ENCODE results near the gene PTGES3. TPM values are rescaled to one million over a fixed set of nuclear protein-coding genes. Genes with fewer than 3 reads are reported as not detected.
"Not testable (repeated sequence)": the region's sequence is repeated elsewhere in the genome, so short reads cannot be mapped to it uniquely, and the experiment has no call there.

PTGES3 gene
- total and polyA plus RNA-seq, 7 experiments from 2014 or later, result 111 to 289 (median 154) TPM

DNA sequence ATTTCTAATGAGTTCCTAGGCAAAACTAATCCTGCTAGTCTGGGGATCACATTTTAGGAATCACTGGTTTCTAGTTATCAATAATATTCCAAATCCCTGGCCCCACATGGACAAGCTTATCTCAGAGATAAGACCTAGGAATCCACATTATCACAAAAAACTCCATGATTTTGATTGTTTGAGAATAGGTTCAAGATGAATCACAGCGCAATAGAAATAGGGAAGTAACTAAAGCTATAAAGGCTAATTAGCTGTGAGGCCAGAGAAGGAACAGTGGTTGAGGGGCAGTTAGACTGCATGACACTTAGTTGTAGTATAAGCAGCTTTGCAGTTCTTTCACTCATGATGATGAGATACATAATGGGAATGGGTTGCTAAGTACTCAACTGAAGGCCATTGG lies 29.2 kb downstream of the PTGES3 start:
- CTCF ChIA-PET, result interaction anchor here (1.7 kb wide), 1 partner anchor 11 kb away, joined by 3 read pairs; no protein-coding TSS in a partner anchor
- H3K4me3 ChIP-seq (ENCODE audit: low read length), result no peak overlapping the region
- H3K4me1 Mint-ChIP-seq, result peaks cover 0 to 11% (median 0%) of the 10 kb centered on the region in 7 donors
- ATAC-seq, result no peak
- H3K36me3 Mint-ChIP-seq, result peaks cover 0 to 13% (median 7%) of the 10 kb centered on the region in 5 donors
- DNase-seq, result no peak
- POLR2A ChIA-PET, result interaction anchor here (0.8 to 1.0 kb wide), 2 partner anchors 12 to 17 kb away, joined by 3 read pairs; no protein-coding TSS in a partner anchor
- no peaks in the 10 kb centered on the region for H3K27me3 Mint-ChIP-seq
- H3K4me3 Mint-ChIP-seq, result no peak overlapping the region
- H3K27ac Mint-ChIP-seq, result peak overlapping the region in 1 of 9 donors; percentile 60
- peaks cover 0 to 4% (median 0%) of the 10 kb centered on the region in 3 experiments for H3K9me3 ChIP-seq (ENCODE audit: control insufficient read depth in 2 of 3, low read length in 3 of 3)
- peaks cover 0 to 9% (median 3%) of the 10 kb centered on the region in 11 donors for H3K9me3 Mint-ChIP-seq
- no peak overlapping the region for H3K27ac ChIP-seq (ENCODE audit: low read depth, low read length)
- H3K27me3 ChIP-seq (ENCODE audit: control insufficient read depth in 2 of 2, insufficient read depth in 2 of 2, low read length in 2 of 2), result no peaks in the 10 kb centered on the region
- intact Hi-C loops (cut with micrococcal nuclease), result no loop called here
- no peaks in the 10 kb centered on the region for H3K4me1 ChIP-seq (ENCODE audit: control insufficient read depth in 2 of 2, insufficient read depth in 2 of 2, low read length in 2 of 2)
- H3K36me3 ChIP-seq (ENCODE audit: control insufficient read depth in 2 of 3, insufficient read depth in 3 of 3, low read length in 3 of 3), result peaks cover 0 to 10% (median 9%) of the 10 kb centered on the region in 3 experiments

DNA sequence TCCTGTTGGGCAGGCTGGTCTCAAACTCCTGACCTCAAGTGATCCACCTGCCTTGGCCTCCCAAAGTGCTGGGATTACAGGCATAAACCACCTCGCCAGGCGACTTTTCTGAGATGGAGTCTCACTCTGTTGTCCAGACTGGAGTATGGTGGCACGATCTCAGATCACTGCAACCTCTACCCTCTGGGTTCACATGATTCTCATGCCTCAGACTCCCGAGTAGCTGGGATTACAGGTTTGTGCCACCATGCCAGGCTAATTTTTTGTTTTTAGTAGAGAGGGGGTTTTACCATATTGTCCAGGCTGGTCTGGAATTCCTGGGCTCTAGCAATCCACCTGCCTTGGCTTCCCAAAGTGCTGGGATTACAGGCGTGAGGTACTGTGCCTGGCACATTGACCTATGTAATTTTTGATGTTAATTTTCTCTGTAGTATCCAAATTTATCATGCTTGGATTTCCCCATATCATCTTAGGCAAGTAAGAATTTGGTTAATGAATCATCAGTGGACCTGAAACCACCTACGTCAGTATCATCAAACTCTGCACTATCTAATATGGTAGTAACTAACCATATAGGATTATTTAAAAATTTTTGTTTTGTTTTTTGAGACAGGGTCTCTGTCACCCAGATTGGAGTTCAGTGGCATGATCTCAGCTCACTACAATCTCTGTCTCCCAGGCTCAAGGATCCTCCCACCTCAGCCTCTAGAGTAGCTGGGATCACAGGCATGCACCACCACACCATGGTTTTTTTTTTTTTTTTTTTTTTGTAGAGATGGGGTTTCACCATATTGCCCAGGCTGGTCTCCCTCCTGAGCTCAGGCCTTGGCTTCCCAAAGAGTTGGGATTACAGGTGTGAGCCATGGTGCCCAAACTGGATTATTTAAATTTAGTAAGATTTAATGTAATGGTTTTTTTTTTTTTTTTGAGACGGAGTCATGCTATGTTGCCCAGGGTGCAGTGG lies 30.4 kb downstream of the PTGES3 start:
- H3K4me3 ChIP-seq (ENCODE audit: low read length), result no peak overlapping the region
- no peaks in the 10 kb centered on the region for H3K4me1 ChIP-seq (ENCODE audit: control insufficient read depth in 2 of 2, insufficient read depth in 2 of 2, low read length in 2 of 2)
- no peak for ATAC-seq
- ChIA-PET POLR2A (interaction anchor here (0.6 kb wide), 2 partner anchors 11 kb away, joined by 3 read pairs; no protein-coding TSS in a partner anchor), CTCF (interaction anchor here (0.7 to 1.7 kb wide), 4 partner anchors 12 to 455 kb away, joined by 3 to 4 read pairs (median 3); no protein-coding TSS in a partner anchor)
- H3K4me1 Mint-ChIP-seq, result peaks cover 0 to 8% (median 0%) of the 10 kb centered on the region in 7 donors
- intact Hi-C loops (cut with micrococcal nuclease), result no loop called here
- H3K36me3 Mint-ChIP-seq, result peaks cover 0 to 19% (median 9%) of the 10 kb centered on the region in 5 donors
- H3K27me3 Mint-ChIP-seq, result no peaks in the 10 kb centered on the region
- H3K27ac ChIP-seq (ENCODE audit: low read depth, low read length), result no peak overlapping the region
- DNase-seq, result no peak
- peaks cover 0 to 14% (median 0%) of the 10 kb centered on the region in 3 experiments for H3K9me3 ChIP-seq (ENCODE audit: control insufficient read depth in 2 of 3, low read length in 3 of 3)
- no peaks in the 10 kb centered on the region for H3K27me3 ChIP-seq (ENCODE audit: control insufficient read depth in 2 of 2, insufficient read depth in 2 of 2, low read length in 2 of 2)
- peak overlapping the region in 1 of 9 donors; percentile 23 for H3K27ac Mint-ChIP-seq
- peaks cover 3 to 21% (median 12%) of the 10 kb centered on the region in 11 donors for H3K9me3 Mint-ChIP-seq
- H3K36me3 ChIP-seq (ENCODE audit: control insufficient read depth in 2 of 3, insufficient read depth in 3 of 3, low read length in 3 of 3), result no peaks in the 10 kb centered on the region
- H3K4me3 Mint-ChIP-seq, result no peak overlapping the region

DNA sequence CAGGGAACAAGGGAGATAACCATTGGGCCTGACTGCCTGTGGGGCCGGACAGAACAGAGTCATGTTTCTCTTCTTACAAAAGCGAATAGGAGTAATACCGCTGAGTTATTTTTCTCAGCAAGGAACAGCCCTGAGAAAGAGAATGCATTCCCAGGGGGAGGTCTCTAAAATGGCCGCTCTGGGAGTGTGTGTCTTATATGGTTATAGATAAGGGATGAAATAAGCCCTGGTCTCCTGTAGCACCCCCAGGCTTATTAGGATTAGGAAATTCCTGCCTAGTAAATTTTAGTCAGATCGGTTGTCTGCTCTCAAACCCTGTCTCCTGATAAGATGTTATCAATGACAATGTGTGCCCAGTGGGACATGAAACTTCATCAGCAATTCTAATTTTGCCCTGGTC lies 34.3 kb downstream of the PTGES3 start:
- DNase-seq, result peak in 1 of 9 donors; percentile 6
- POLR2A ChIA-PET; H3K4me3 ChIP-seq (ENCODE audit: low read length): not testable (repeated sequence)

DNA sequence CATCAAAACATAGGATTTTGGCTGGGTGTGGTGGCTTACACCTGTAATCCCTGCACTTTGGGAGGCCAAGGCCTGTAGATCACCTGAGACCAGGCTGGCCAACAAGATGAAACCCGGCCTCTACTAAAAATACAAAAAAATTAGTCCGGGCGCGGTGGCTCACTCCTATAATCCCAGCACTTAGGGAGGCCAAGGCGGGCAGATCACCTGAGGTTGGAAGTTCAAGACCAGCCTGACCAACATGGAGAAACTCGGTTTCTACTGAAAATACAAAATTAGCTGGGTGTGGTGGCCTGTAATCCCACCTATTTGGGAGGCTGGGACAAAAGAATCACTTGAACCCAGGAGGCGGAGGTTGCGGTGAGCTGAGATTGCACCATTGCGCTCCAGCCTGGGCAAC lies 40.1 kb downstream of the PTGES3 start:
- H3K4me1 Mint-ChIP-seq, result peaks cover 17 to 28% (median 26%) of the 10 kb centered on the region in 7 donors
- DNase-seq; CTCF ChIA-PET; H3K9me3 Mint-ChIP-seq; ATAC-seq; H3K4me3 ChIP-seq (ENCODE audit: low read length); H3K27me3 Mint-ChIP-seq; H3K27me3 ChIP-seq (ENCODE audit: control insufficient read depth in 2 of 2, insufficient read depth in 2 of 2, low read length in 2 of 2); H3K27ac ChIP-seq (ENCODE audit: low read depth, low read length); H3K4me3 Mint-ChIP-seq; H3K9me3 ChIP-seq (ENCODE audit: control insufficient read depth in 2 of 3, low read length in 3 of 3): not testable (repeated sequence)
- peak overlapping the region in 2 of 9 donors; percentile 43 to 84 for H3K27ac Mint-ChIP-seq
- Histone ChIP-seq H3K36me3 (ENCODE audit: control insufficient read depth in 2 of 3, insufficient read depth in 3 of 3, low read length in 3 of 3) (peaks cover 0 to 19% (median 8%) of the 10 kb centered on the region in 3 experiments), H3K4me1 (ENCODE audit: control insufficient read depth in 2 of 2, insufficient read depth in 2 of 2, low read length in 2 of 2) (peaks cover 4 to 21% of the 10 kb centered on the region in 2 donors)
- intact Hi-C loops (cut with micrococcal nuclease), result loop anchor here (5.0 kb wide), 2 partner anchors 464 to 721 kb away; partner anchors contain the start of genes PYM1 (in 1 of the 2) and STAT6 (in 1 of the 2)
- POLR2A ChIA-PET, result interaction anchor here (0.6 to 8.3 kb wide), 6 partner anchors 13 to 501 kb away, joined by 3 to 88 read pairs (median 44); partner anchors contain the start of genes BAZ2A and PTGES3
- peaks cover 6 to 28% (median 14%) of the 10 kb centered on the region in 5 donors for H3K36me3 Mint-ChIP-seq

More for the DNA sequence above, 34.3 kb downstream of the PTGES3 start:
- intact Hi-C loops (cut with micrococcal nuclease); H3K27ac ChIP-seq (ENCODE audit: low read depth, low read length); H3K4me1 Mint-ChIP-seq; H3K4me3 Mint-ChIP-seq; H3K27ac Mint-ChIP-seq; H3K4me1 ChIP-seq (ENCODE audit: control insufficient read depth in 2 of 2, insufficient read depth in 2 of 2, low read length in 2 of 2); H3K27me3 ChIP-seq (ENCODE audit: control insufficient read depth in 2 of 2, insufficient read depth in 2 of 2, low read length in 2 of 2); CTCF ChIA-PET; H3K36me3 ChIP-seq (ENCODE audit: control insufficient read depth in 2 of 3, insufficient read depth in 3 of 3, low read length in 3 of 3); ATAC-seq; H3K27me3 Mint-ChIP-seq: not testable (repeated sequence)
- peaks cover 0 to 14% (median 0%) of the 10 kb centered on the region in 3 experiments for H3K9me3 ChIP-seq (ENCODE audit: control insufficient read depth in 2 of 3, low read length in 3 of 3)
- H3K9me3 Mint-ChIP-seq, result peaks cover 3 to 24% (median 14%) of the 10 kb centered on the region in 11 donors
- H3K36me3 Mint-ChIP-seq, result peaks cover 0 to 23% (median 9%) of the 10 kb centered on the region in 5 donors

DNA sequence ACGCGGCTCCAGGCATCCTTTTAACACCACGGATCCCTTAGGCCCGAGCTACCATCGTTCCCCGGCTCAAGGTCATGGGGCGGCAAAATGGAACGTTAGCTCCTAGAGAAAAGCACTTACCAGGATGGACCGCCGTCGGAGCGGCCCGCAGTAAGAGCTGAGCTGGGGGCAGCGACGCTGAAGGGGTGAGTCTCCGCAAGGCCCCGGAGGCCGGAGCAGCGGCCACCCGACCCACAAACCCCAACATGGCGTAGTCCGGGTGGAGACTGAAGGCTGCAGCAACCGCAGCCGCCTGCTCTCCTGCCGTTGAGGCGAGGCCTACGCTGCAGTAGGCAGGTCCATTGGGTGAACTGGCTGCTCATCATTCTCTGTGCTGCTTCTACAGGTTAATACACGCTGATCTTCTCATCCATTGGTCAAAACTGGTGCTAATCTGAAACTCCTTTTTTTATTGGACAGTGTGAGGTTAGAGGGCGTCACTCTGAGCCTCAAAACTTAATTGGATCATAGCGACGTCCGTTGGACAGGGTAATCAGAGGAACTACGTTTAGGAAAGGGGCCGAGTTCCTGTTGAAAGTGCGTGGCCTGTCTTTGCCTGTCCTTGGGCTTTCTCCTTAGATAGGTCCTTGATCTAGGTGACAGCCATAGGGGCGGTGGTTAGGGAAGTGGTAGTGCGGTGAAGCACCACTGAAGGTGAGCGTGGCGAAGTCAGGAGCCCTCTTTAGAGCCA lies 42.2 kb downstream of the PTGES3 start, which contains the start of gene ATP5F1B:
Gene ATP5F1B (minus strand): TSS at position 268 of the 730 bp plus-strand sequence. CDS start 21 bp downstream, at position 247.
- ATAC-seq (peak; percentile 97), DNase-seq (peak; percentile 65 to 97 (median 93))
- H3K27ac Mint-ChIP-seq, result peak within 1 kb of the TSS; percentile 97 to 100 (median 99)
- no peaks in the 10 kb centered on the region for H3K27me3 Mint-ChIP-seq
- Histone ChIP-seq H3K27me3 (ENCODE audit: control insufficient read depth in 2 of 2, insufficient read depth in 2 of 2, low read length in 2 of 2) (no peaks in the 10 kb centered on the region), H3K4me1 (ENCODE audit: control insufficient read depth in 2 of 2, insufficient read depth in 2 of 2, low read length in 2 of 2) (peaks cover 4 to 21% of the 10 kb centered on the region in 2 donors), H3K4me3 (ENCODE audit: low read length) (peak within 1 kb of the TSS; percentile 83), H3K27ac (ENCODE audit: low read depth, low read length) (peak within 1 kb of the TSS; percentile 93), H3K9me3 (ENCODE audit: control insufficient read depth in 2 of 3, low read length in 3 of 3) (no peaks in the 10 kb centered on the region), H3K36me3 (ENCODE audit: control insufficient read depth in 2 of 3, insufficient read depth in 3 of 3, low read length in 3 of 3) (peaks cover 12 to 34% (median 18%) of the 10 kb centered on the region in 3 experiments)
- H3K36me3 Mint-ChIP-seq, result peaks cover 6 to 31% (median 15%) of the 10 kb centered on the region in 5 donors
- ChIA-PET POLR2A (interaction anchor here (0.6 to 8.3 kb wide), 27 partner anchors 8 to 672 kb away, joined by 3 to 88 read pairs (median 3); partner anchors contain the start of genes BAZ2A, NACA, PTGES3 and RAB5B), CTCF (interaction anchor here (0.6 to 2.3 kb wide), 4 partner anchors 9 to 64 kb away, joined by 3 to 10 read pairs (median 4); no protein-coding TSS in a partner anchor)
- H3K4me1 Mint-ChIP-seq, result peaks cover 17 to 39% (median 34%) of the 10 kb centered on the region in 7 donors
- H3K9me3 Mint-ChIP-seq, result no peaks in the 10 kb centered on the region
- peak within 1 kb of the TSS; percentile 82 to 98 (median 94) for H3K4me3 Mint-ChIP-seq
- intact Hi-C loops (cut with micrococcal nuclease), result loop anchor here (1.0 to 5.0 kb wide), 8 partner anchors 10 to 719 kb away; partner anchors contain the start of genes BAZ2A (in 2 of the 2), NACA (in 2 of the 2), PTGES3 (in 2 of the 2) and PRIM1 (in 1 of the 2)
